Measurements from ENCODE around the gene SLC22A7.

DNA sequence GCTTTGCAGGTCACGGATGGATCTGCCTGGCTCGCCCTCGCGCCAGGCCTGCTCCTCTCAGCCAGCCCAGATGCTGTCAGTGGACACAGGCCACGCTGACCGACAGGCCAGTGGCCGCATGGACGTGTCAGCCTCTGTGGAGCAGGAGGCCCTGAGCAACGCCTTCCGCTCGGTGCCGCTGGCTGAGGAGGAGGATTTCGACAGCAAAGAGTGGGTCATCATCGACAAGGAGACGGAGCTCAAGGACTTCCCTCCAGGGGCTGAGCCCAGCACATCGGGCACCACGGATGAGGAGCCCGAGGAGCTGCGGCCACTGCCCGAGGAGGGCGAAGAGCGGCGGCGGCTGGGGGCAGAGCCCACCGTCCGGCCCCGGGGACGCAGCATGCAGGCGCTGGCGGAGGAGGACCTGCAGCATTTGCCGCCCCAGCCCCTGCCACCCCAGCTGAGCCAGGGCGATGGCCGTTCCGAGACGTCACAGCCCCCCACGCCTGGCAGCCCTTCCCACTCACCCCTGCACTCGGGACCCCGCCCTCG lies 35.2 kb upstream of the SLC22A7 start:
- TF ChIP-seq, protein P1, sequence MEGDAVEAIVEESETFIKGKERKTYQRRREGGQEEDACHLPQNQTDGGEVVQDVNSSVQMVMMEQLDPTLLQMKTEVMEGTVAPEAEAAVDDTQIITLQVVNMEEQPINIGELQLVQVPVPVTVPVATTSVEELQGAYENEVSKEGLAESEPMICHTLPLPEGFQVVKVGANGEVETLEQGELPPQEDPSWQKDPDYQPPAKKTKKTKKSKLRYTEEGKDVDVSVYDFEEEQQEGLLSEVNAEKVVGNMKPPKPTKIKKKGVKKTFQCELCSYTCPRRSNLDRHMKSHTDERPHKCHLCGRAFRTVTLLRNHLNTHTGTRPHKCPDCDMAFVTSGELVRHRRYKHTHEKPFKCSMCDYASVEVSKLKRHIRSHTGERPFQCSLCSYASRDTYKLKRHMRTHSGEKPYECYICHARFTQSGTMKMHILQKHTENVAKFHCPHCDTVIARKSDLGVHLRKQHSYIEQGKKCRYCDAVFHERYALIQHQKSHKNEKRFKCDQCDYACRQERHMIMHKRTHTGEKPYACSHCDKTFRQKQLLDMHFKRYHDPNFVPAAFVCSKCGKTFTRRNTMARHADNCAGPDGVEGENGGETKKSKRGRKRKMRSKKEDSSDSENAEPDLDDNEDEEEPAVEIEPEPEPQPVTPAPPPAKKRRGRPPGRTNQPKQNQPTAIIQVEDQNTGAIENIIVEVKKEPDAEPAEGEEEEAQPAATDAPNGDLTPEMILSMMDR (IDR thresholded peaks at IDR 0.05) = no peak
- no peak for TF ChIP-seq POLR2A (IDR thresholded peaks at IDR 0.05)
- TF ChIP-seq EP300 (IDR thresholded peaks at IDR 0.05) = no peak

Data from tibial nerve (tissue), 4 donors.